ENCODE data around the gene DMAC2.

- no peak for TF ChIP-seq CTCF (IDR thresholded peaks at IDR 0.05)
- TF ChIP-seq NR3C1 (CRISPR knock-in tag; conservative IDR thresholded peaks at IDR 0.05; ENCODE audit: low read depth) = no peak
- no peak for TF ChIP-seq CREB1 (CRISPR knock-in tag; IDR thresholded peaks at IDR 0.05)
- TF ChIP-seq JUN (CRISPR knock-in tag; IDR thresholded peaks at IDR 0.05) = no peak
These were observed 8.1 kb upstream of the DMAC2 start for GRCh38 chr19:41447732-41448332.
